ENCODE data around the gene XG.

XG gene

GRCh38 chrX:2709556-2709955, 42.3 kb upstream of the XG start:
- Mint-ChIP-seq H3K36me3 (ENCODE audit: low read depth) (peaks cover 8% of the 10 kb centered on the region), H3K4me1 (peaks cover 46% of the 10 kb centered on the region), H3K9me3 (no peaks in the 10 kb centered on the region), H3K27ac (no peak overlapping the region), H3K27me3 (ENCODE audit: low read depth) (no peaks in the 10 kb centered on the region), H3K4me3 (no peak overlapping the region)
- TF ChIP-seq, protein P1, sequence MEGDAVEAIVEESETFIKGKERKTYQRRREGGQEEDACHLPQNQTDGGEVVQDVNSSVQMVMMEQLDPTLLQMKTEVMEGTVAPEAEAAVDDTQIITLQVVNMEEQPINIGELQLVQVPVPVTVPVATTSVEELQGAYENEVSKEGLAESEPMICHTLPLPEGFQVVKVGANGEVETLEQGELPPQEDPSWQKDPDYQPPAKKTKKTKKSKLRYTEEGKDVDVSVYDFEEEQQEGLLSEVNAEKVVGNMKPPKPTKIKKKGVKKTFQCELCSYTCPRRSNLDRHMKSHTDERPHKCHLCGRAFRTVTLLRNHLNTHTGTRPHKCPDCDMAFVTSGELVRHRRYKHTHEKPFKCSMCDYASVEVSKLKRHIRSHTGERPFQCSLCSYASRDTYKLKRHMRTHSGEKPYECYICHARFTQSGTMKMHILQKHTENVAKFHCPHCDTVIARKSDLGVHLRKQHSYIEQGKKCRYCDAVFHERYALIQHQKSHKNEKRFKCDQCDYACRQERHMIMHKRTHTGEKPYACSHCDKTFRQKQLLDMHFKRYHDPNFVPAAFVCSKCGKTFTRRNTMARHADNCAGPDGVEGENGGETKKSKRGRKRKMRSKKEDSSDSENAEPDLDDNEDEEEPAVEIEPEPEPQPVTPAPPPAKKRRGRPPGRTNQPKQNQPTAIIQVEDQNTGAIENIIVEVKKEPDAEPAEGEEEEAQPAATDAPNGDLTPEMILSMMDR (IDR thresholded peaks at IDR 0.05; ENCODE audit: unreplicated experiment in 3 of 3): no peak

DNA sequence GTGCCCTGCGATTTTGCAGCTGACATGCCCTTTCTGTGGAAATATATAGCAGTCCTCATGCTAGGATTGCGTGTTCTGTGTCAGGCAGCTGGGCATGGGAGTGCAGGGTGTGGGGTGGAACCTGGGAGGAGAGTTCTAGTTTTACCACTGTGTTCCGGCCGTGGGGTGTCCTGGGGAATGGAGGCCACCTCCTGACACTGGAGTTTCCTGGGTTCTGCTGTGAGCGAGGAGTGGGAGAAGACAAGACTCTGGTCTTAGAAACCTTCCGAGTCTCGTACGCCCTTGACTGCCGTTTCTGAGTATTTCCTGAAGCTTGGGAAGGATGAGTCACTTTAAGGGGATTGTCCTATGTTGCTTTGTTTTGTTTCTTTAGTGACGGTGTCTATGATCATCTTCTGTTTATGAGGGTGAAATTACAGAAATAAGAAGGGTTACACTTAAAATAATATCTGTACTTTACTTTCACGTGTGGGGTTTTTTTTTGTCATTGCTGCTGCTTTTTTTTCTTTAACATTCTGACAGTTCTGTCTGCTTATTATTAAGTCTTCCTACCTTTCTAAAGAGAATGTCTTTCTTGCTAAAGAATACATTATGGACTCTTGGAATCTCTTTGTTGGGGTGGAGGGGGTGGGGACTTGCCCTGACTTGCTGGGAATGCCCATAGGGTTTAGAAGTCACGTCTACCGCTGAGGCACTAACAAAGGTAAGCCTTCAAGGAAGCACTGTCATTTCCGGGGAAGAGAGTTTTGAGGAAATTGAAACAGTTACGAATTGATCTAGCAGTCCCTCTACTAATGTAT, 41.6 kb upstream of the XG start:
- H3K9me3 Mint-ChIP-seq: no peaks in the 10 kb centered on the region
- peaks cover 40% of the 10 kb centered on the region for H3K4me1 Mint-ChIP-seq
- peak overlapping the region; percentile 21 to 47 (median 42) for H3K27ac Mint-ChIP-seq
- H3K27me3 Mint-ChIP-seq (ENCODE audit: low read depth): no peaks in the 10 kb centered on the region
- H3K4me3 Mint-ChIP-seq: no peak overlapping the region
- H3K36me3 Mint-ChIP-seq (ENCODE audit: low read depth): peaks cover 14% of the 10 kb centered on the region
- TF ChIP-seq, protein P1 (IDR thresholded peaks at IDR 0.05; ENCODE audit: unreplicated experiment in 3 of 3): no peak

- H3K4me1 Mint-ChIP-seq: peaks cover 36% of the 10 kb centered on the region
Measured at GRCh38 chrX:2711441-2711840, 40.4 kb upstream of the XG start.

DNA sequence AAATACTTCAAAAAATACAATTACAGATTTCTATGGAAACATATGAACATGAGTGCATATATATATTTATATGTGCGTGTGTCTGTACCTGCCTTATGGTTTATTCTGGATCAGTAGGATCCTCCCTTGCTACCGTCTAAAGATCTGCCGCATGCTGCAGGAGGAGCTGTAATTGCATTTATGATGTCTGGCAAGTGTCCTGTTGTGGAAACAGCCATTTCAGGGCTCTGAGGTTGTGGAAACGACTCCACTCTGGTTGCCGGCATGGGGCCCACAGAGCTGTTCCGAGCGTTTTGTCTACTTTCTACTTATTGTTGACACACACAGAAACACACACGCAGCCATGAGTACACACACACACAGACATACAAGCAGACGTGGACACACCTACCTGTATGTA, 39.4 kb upstream of the XG start:
- TF ChIP-seq, protein P1 (IDR thresholded peaks at IDR 0.05; ENCODE audit: unreplicated experiment in 3 of 3): no peak
- no peak overlapping the region for H3K4me3 Mint-ChIP-seq
- H3K27me3 Mint-ChIP-seq (ENCODE audit: low read depth): no peaks in the 10 kb centered on the region
- H3K9me3 Mint-ChIP-seq: no peaks in the 10 kb centered on the region
- H3K27ac Mint-ChIP-seq: no peak overlapping the region
- peaks cover 30% of the 10 kb centered on the region for H3K4me1 Mint-ChIP-seq
- H3K36me3 Mint-ChIP-seq (ENCODE audit: low read depth): peaks cover 27% of the 10 kb centered on the region

More at GRCh38 chrX:2711441-2711840, 40.4 kb upstream of the XG start:
- no peak overlapping the region for H3K27ac Mint-ChIP-seq
- peaks cover 21% of the 10 kb centered on the region for H3K36me3 Mint-ChIP-seq (ENCODE audit: low read depth)
- no peak overlapping the region for H3K4me3 Mint-ChIP-seq
- H3K27me3 Mint-ChIP-seq (ENCODE audit: low read depth): no peaks in the 10 kb centered on the region
- TF ChIP-seq, protein P1 (IDR thresholded peaks at IDR 0.05; ENCODE audit: unreplicated experiment in 3 of 3): no peak
- no peaks in the 10 kb centered on the region for H3K9me3 Mint-ChIP-seq

DNA sequence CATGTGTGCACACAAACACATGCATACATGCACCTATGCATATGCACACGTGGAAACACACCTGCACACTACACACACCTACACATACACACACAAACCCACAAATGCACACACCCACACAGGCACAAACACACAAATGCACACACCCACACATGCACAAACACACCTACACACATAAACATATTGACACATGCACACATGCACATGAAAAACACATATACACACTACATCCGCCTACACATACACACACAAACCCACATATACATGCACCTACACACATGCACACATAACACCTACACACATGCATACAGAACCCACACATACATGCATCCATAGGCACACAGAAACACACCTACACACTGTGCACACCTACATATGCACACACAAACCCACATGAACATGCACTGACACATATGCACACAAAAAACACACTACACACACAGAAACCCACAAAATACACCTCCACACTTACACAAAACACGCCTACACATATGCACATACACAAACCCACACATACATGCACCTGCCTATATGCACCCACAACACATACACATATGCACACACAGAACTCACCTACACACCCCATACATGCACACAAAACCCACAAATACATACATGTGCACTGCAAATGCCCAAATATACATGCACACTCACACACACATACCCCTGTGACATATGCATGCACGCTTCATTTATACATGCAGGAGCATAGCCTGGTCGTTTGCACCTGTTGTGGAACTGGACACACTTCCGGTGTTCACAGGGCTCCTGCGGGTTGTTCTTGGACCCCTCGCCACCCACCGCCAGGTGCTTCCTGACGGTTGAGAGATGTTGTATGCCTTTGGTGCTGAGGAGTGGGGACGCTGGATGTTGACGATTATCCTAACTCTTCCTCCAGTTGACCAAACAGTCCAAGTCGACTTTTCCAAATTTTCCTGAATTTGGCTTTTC, 38.7 kb upstream of the XG start:
- peaks cover 35% of the 10 kb centered on the region for H3K36me3 Mint-ChIP-seq (ENCODE audit: low read depth)
- H3K4me3 Mint-ChIP-seq: no peak overlapping the region
- no peak overlapping the region for H3K27ac Mint-ChIP-seq
- H3K27me3 Mint-ChIP-seq (ENCODE audit: low read depth): no peaks in the 10 kb centered on the region
- TF ChIP-seq, protein P1 (IDR thresholded peaks at IDR 0.05; ENCODE audit: unreplicated experiment in 3 of 3): no peak
- H3K4me1 Mint-ChIP-seq: peaks cover 23% of the 10 kb centered on the region
- H3K9me3 Mint-ChIP-seq: no peaks in the 10 kb centered on the region
